Gastrocnemius medialis (tissue), 4 donors: ENCODE results near the gene RBBP7. TPM values are rescaled to one million over a fixed set of nuclear protein-coding genes. Genes with fewer than 3 reads are reported as not detected.
"Not testable (repeated sequence)": the region's sequence is repeated elsewhere in the genome, so short reads cannot be mapped to it uniquely, and the experiment has no call there.

Experiments used
- ATAC-seq, 2 donors: fragments of 150-250 bp; one replicate each; pipeline ENCODE4 v1.9.1; 2016
- DNase-seq, 2 donors: peaks; one replicate each; pipeline ENCODE4 v3.0.0-alpha.2; 2019
- H3K27ac ChIP-seq, 4 donors: fragments of 200-600 bp; sonication (generic); 1 replicate in 1 of 4; 2 replicates in 3 of 4; pipeline ENCODE4 v1.5.1; 2016 to 2018; ENCODE audit warnings: mild to moderate bottlenecking in 2 of 4, moderate library complexity in 1 of 4
- H3K27me3 ChIP-seq, 3 donors: fragments of 200-600 bp; sonication (generic) in 2 of 3; 1 replicate in 1 of 3; 2 replicates in 2 of 3; pipeline versions ENCODE4 v1.5.1 to v1.6.0; 2016 to 2019; ENCODE audit warnings: mild to moderate bottlenecking in 1 of 3, moderate library complexity in 1 of 3
- H3K36me3 ChIP-seq, 2 donors: fragments of 200-600 bp; sonication (generic) in 1 of 2; one replicate each; pipeline ENCODE4 v1.5.1; 2017 to 2018
- H3K4me1 ChIP-seq, 2 donors: fragments of 200-600 bp; sonication (generic) in 1 of 2; one replicate each; pipeline ENCODE4 v1.5.1; 2016 to 2017; ENCODE audit warnings: mild to moderate bottlenecking in 2 of 2
- H3K4me3 ChIP-seq, 4 donors: fragments of 200-600 bp; sonication (generic) in 3 of 4; 1 replicate in 1 of 4; 2 replicates in 3 of 4; pipeline ENCODE4 v1.5.1; 2016 to 2019; ENCODE audit warnings: mild to moderate bottlenecking in 2 of 4
- H3K9me3 ChIP-seq, 3 donors: fragments of 200-600 bp; sonication (generic) in 2 of 3; 1 replicate in 1 of 3; 2 replicates in 2 of 3; pipeline ENCODE4 v1.5.1; 2016 to 2019
- POLR2A ChIP-seq, 2 donors: fragments of 450-650 bp; IDR thresholded peaks; one replicate each; pipeline ENCODE4 v1.6.1; 2017; ENCODE audit warnings: antibody characterized with exemption in 2 of 2, mild to moderate bottlenecking in 2 of 2, moderate library complexity in 2 of 2
- in situ Hi-C, 4 donors: fragments of 200-750 bp; cut with MboI; loops; one replicate each; pipeline versions ENCODE4 v1.15.0 to v1.8.0; 2017; ENCODE audit warnings: low sequenced_read_pairs in 4 of 4
- intact Hi-C: fragments of 100-400 bp; cut with DNase I; formaldehyde crosslinking; loops from one replicate; pipeline ENCODE4 v1.15.1; 2023; ENCODE audit warnings: low total_unique reads
- total RNA-seq, 4 donors: library from RNA; depleted of rRNA; stranded (reverse); fragments of >200 nt; gene quantifications; one replicate each; pipeline versions ENCODE4 v1.1.0 to v1.2.3, GENCODE V29; 2016
- TF ChIP-seq, protein P1 (sequence below), 5 experiments: fragments of 450-650 bp in 3 of 5; fragments of 200-600 bp in 2 of 5; sonication (generic) in 2 of 5; IDR thresholded peaks in 4 of 5; conservative IDR thresholded peaks in 1 of 5; 1 replicate in 4 of 5; 2 replicates in 1 of 5; pipeline ENCODE4 v1.5.1; 2016 to 2019; ENCODE audit warnings: antibody characterized with exemption in 5 of 5, mild to moderate bottlenecking in 3 of 5, moderate library complexity in 3 of 5

The RBBP7 gene
- total RNA-seq, 4 donors from 2014 or later, result 95.0 to 325 (median 151) TPM

DNA sequence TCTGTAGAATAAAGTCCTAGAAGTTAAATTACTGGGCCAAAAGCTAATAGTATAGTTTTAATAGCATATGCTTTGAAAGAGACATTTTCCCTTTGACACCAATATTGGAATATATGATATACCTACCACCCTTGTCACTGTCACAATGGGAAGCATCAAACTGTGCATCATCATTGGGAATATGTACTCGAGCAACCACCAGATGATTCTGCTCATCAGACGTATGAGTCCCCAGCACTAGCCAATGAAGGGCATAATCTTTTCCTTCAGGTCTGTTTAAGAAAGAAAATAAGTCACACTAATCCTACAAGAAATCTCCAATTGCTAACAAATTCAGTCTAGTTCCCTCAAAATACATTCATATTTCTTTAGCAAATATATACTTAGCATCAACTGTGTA is 7.3 kb downstream of the RBBP7 start:
- Histone ChIP-seq H3K4me1 (peaks cover 3 to 11% of the 10 kb centered on the region in 2 donors), H3K27ac (no peak overlapping the region), H3K4me3 (no peak overlapping the region), H3K9me3 (no peaks in the 10 kb centered on the region), H3K27me3 (no peaks in the 10 kb centered on the region), H3K36me3 (peaks cover 0 to 8% of the 10 kb centered on the region in 2 donors)
- in situ Hi-C loops, result no loop called here
- ATAC-seq (no peak), DNase-seq (no peak)
- TF ChIP-seq, protein P1, sequence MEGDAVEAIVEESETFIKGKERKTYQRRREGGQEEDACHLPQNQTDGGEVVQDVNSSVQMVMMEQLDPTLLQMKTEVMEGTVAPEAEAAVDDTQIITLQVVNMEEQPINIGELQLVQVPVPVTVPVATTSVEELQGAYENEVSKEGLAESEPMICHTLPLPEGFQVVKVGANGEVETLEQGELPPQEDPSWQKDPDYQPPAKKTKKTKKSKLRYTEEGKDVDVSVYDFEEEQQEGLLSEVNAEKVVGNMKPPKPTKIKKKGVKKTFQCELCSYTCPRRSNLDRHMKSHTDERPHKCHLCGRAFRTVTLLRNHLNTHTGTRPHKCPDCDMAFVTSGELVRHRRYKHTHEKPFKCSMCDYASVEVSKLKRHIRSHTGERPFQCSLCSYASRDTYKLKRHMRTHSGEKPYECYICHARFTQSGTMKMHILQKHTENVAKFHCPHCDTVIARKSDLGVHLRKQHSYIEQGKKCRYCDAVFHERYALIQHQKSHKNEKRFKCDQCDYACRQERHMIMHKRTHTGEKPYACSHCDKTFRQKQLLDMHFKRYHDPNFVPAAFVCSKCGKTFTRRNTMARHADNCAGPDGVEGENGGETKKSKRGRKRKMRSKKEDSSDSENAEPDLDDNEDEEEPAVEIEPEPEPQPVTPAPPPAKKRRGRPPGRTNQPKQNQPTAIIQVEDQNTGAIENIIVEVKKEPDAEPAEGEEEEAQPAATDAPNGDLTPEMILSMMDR (IDR thresholded peaks at IDR 0.05 in 4 of 5, conservative IDR thresholded peaks at IDR 0.05 in 1 of 5), result no peak
- no peak for TF ChIP-seq POLR2A (IDR thresholded peaks at IDR 0.05)
- intact Hi-C loops, result loop anchor here (10.0 kb wide), 1 partner anchor 1368 kb away; the partner anchor contains the start of gene PIR

DNA sequence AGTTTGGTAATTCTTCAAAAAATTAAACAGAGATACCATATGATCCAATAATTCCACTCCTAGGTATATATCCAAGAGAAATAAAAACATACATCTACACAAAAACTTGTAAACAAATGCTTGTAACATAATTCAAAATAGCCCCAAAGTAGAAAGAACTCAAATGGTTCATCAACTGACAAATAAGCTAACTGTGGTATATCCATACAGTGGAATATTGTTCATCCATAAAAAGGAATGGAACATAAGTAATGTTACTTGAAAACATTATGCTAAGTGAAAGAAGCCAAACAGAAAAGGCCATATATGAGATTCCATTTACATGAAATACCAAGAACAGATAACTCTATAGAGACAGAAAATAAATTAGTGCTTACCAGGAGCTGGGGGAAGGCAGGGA is 13.4 kb downstream of the RBBP7 start:
- no peak overlapping the region for H3K4me3 ChIP-seq
- TF ChIP-seq POLR2A (IDR thresholded peaks at IDR 0.05), result no peak
- H3K27me3 ChIP-seq, result no peaks in the 10 kb centered on the region
- no peak overlapping the region for H3K27ac ChIP-seq
- peaks cover 3 to 49% of the 10 kb centered on the region in 2 donors for H3K36me3 ChIP-seq
- intact Hi-C loops (no loop called here), in situ Hi-C loops (no loop called here)
- peaks cover 0 to 9% of the 10 kb centered on the region in 2 donors for H3K4me1 ChIP-seq
- DNase-seq (no peak), ATAC-seq (no peak)
- H3K9me3 ChIP-seq, result no peaks in the 10 kb centered on the region

DNA sequence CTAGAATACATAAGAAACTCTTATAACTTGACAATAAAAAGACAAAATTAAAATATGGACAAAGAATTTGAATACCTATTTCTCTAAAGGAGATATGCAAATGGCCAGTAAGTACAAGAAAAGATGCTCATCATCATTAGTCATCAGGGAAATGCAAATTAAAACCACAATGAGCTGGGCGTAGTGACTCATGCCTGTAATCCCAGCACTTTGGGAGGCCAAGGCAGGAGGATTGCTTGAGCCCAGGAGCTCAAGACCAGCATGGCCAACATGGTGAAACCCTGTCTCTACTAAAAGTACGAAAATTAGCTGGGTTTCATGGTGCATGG is 14.1 kb downstream of the RBBP7 start:
- H3K9me3 ChIP-seq, DNase-seq, H3K4me1 ChIP-seq, in situ Hi-C loops, H3K27ac ChIP-seq, intact Hi-C loops, H3K27me3 ChIP-seq, H3K4me3 ChIP-seq, ATAC-seq: not testable (repeated sequence)
- H3K36me3 ChIP-seq, result peaks cover 3 to 46% of the 10 kb centered on the region in 2 donors

DNA sequence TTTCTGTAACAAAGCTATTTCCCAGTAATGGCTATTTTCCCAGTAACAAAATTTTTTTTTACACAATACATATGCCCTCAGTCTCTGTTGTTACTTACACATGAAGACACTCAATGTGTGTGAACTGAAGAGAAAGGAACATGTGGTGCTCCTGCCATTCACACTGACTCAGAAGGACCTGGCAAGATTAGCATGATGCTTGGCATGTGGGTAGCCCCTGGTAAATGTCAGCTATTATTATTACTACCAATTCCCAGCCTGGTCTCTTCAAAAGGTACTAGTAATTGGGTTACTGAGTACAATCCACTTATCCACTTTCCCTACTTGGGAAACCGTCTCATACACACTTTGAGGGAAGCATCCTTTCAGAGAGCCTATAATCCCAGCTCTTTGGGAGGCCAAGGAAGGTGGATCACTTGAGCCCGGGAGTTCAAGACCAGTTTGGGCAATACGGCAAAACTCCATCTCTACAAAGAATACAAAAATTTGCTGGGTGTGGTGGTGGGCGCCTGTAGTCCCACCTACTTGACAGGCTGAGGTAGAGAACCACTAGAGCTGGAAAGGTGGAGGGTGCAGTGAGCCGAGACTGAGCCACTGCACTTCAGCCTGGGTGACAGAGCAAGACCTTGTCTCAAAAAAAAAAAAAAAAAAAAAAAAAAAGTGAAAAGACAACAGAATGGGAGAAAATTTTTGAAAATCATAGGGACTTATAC is 14.6 kb downstream of the RBBP7 start:
- DNase-seq (no peak), ATAC-seq (no peak)
- Histone ChIP-seq H3K4me3 (no peak overlapping the region), H3K36me3 (peaks cover 3 to 46% of the 10 kb centered on the region in 2 donors), H3K4me1 (peaks cover 0 to 9% of the 10 kb centered on the region in 2 donors), H3K27ac (no peak overlapping the region), H3K9me3 (no peaks in the 10 kb centered on the region), H3K27me3 (no peaks in the 10 kb centered on the region)
- in situ Hi-C loops (no loop called here), intact Hi-C loops (no loop called here)
- TF ChIP-seq, protein P1 (IDR thresholded peaks at IDR 0.05 in 4 of 5, conservative IDR thresholded peaks at IDR 0.05 in 1 of 5), result no peak
- no peak for TF ChIP-seq POLR2A (IDR thresholded peaks at IDR 0.05)

DNA sequence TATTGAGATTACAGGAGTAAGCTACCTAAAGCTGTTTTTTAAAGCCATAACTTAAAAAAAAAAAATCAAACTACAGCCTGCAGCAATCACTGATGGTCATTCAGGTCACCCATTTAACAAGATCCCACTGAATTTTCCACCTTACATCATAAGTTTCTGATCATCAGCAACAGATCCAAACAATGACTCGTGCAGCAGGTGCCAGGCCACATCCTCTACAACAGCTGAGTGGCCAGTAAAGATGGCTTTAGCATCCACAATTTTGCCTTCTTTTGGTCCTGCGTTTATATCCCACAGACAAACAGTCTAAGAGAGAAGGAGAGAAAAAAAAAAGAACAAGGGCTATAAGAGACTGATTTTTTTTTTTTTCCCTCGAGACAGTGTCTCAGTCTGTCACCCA is 16.6 kb downstream of the RBBP7 start:
- Histone ChIP-seq H3K4me3 (no peak overlapping the region), H3K4me1 (no peaks in the 10 kb centered on the region), H3K27ac (no peak overlapping the region), H3K36me3 (peaks cover 3 to 54% of the 10 kb centered on the region in 2 donors), H3K27me3 (no peaks in the 10 kb centered on the region), H3K9me3 (no peaks in the 10 kb centered on the region)
- no peak for TF ChIP-seq POLR2A (IDR thresholded peaks at IDR 0.05)
- TF ChIP-seq, protein P1 (IDR thresholded peaks at IDR 0.05 in 4 of 5, conservative IDR thresholded peaks at IDR 0.05 in 1 of 5), result no peak
- intact Hi-C loops, result no loop called here
- DNase-seq, result no peak
- in situ Hi-C loops, result no loop called here
- ATAC-seq, result no peak
